HG03378 (cell line): ENCODE results near the gene BRIP1.
"Not testable (repeated sequence)": the region's sequence is repeated elsewhere in the genome, so short reads cannot be mapped to it uniquely, and the experiment has no call there.

ENCODE experiments used
- ATAC-seq: cut with Tn5 transposase; IDR thresholded peaks from one replicate; pipeline ENCODE4 v1.9.1; 2021; ENCODE audit warnings: mild to moderate bottlenecking, moderate library complexity; ENCODE audit not compliant: unreplicated experiment

BRIP1 gene

GRCh38 chr17:61862975-61863800 lies at the start of gene BRIP1:
TSS of gene BRIP1 (minus strand) at chr17:61863528. CDS start at chr17:61861539, 1,989 bp downstream.
- ATAC-seq, result peak; percentile 75

- no peak for ATAC-seq
These were observed 45.1 kb upstream of the BRIP1 start for GRCh38 chr17:61908292-61909037.

- ATAC-seq, result no peak
These were observed 44.0 kb upstream of the BRIP1 start for GRCh38 chr17:61907361-61907760.

- ATAC-seq, result peak; percentile 60
These were observed 40.9 kb upstream of the BRIP1 start for GRCh38 chr17:61904094-61904710.

GRCh38 chr17:61903251-61903650 lies 39.9 kb upstream of the BRIP1 start:
- no peak for ATAC-seq

- ATAC-seq, result no peak
These were observed 34.3 kb upstream of the BRIP1 start for GRCh38 chr17:61897548-61898180.

GRCh38 chr17:61895391-61895790 lies 32.1 kb upstream of the BRIP1 start:
- ATAC-seq, result no peak

GRCh38 chr17:61894310-61894709 lies 31.0 kb upstream of the BRIP1 start:
- ATAC-seq, result not testable (repeated sequence)

GRCh38 chr17:61887733-61888132 lies 24.4 kb upstream of the BRIP1 start:
- ATAC-seq, result not testable (repeated sequence)

GRCh38 chr17:61885865-61886264 lies 22.5 kb upstream of the BRIP1 start:
- ATAC-seq, result not testable (repeated sequence)

GRCh38 chr17:61884864-61885263 lies 21.5 kb upstream of the BRIP1 start:
- no peak for ATAC-seq

- no peak for ATAC-seq
These were observed 17.3 kb upstream of the BRIP1 start for GRCh38 chr17:61880589-61881102.

GRCh38 chr17:61878984-61879612 lies 15.8 kb upstream of the BRIP1 start:
- ATAC-seq, result no peak

GRCh38 chr17:61878520-61878919 lies 15.2 kb upstream of the BRIP1 start:
- no peak for ATAC-seq

- no peak for ATAC-seq
These were observed 14.5 kb upstream of the BRIP1 start for GRCh38 chr17:61877837-61878236.

GRCh38 chr17:61875804-61876203 lies 12.5 kb upstream of the BRIP1 start:
- no peak for ATAC-seq

- ATAC-seq, result peak; percentile 49
These were observed 12.0 kb upstream of the BRIP1 start for GRCh38 chr17:61875285-61875684.

GRCh38 chr17:61874075-61874474 lies 10.7 kb upstream of the BRIP1 start:
- ATAC-seq, result no peak

GRCh38 chr17:61872099-61872498 lies 8.8 kb upstream of the BRIP1 start:
- no peak for ATAC-seq

- no peak for ATAC-seq
These were observed 5.8 kb upstream of the BRIP1 start for GRCh38 chr17:61869138-61869537.
